OCI-LY7 (cell line): Measurements from ENCODE around the gene GMDS. TPM values are rescaled to one million over a fixed set of nuclear protein-coding genes. Genes with fewer than 3 reads are reported as not detected.

Experiments used
- BruUV-seq: library from RNA; stranded (reverse); fragments of 400-500 nt; replicated peaks from 2 replicates; lab custom pipeline; 2021; lab: Mats Ljungman, UMichigan
- CTCF ChIA-PET: fragments of 300-600 bp; sonication (Branson Sonifier 250); formaldehyde crosslinking; loops from one replicate; lab custom pipeline; 2022; ENCODE audit warnings: antibody characterized with exemption; ENCODE audit not compliant: unreplicated experiment; lab: Charles Lee
- POLR2A ChIA-PET: fragments of 300-600 bp; sonication (Branson Sonifier 250); formaldehyde crosslinking; loops from one replicate; lab custom pipeline; 2022; ENCODE audit warnings: antibody characterized with exemption; lab: Charles Lee
- DNase-seq: peaks from one replicate; pipeline ENCODE4 v3.0.0-alpha.2; 2015; ENCODE audit warnings: low spot score
- H2AFZ ChIP-seq: fragments of 200-600 bp; sonication (generic), shearing (Covaris generic); 2 replicates; pipeline ENCODE4 v1.6.1; 2014; ENCODE audit warnings: mild to moderate bottlenecking, antibody characterized with exemption, low read length, moderate library complexity
- H3K27ac ChIP-seq: fragments of 200-600 bp; sonication (generic); 2 replicates; pipeline ENCODE4 v1.5.1; 2014; ENCODE audit warnings: mixed run types, low read depth, mild to moderate bottlenecking, moderate library complexity, low read length, inconsistent platforms; ENCODE audit not compliant: poor library complexity, severe bottlenecking
- H3K36me3 ChIP-seq: fragments of 200-600 bp; sonication (generic); 2 replicates; pipeline ENCODE4 v1.6.1; 2014; ENCODE audit warnings: mild to moderate bottlenecking, antibody characterized with exemption, low read length, moderate library complexity, mixed read lengths; ENCODE audit not compliant: insufficient read depth
- H3K4me1 ChIP-seq: fragments of 200-600 bp; sonication (generic); 2 replicates; pipeline ENCODE4 v1.5.1; 2014; ENCODE audit warnings: mild to moderate bottlenecking, low read length; ENCODE audit not compliant: insufficient read depth, poor library complexity, severe bottlenecking
- H3K4me2 ChIP-seq: fragments of 200-600 bp; sonication (generic); 2 replicates; pipeline ENCODE4 v1.6.1; 2014; ENCODE audit warnings: mild to moderate bottlenecking, low read length
- H3K4me3 ChIP-seq: fragments of 200-600 bp; sonication (generic); 2 replicates; pipeline ENCODE4 v1.5.1; 2014; ENCODE audit warnings: mild to moderate bottlenecking, low read depth, low read length; ENCODE audit not compliant: poor library complexity, severe bottlenecking
- H3K79me2 ChIP-seq: fragments of 200-600 bp; sonication (generic); 2 replicates; pipeline ENCODE4 v1.6.1; 2016; ENCODE audit warnings: low read depth, mild to moderate bottlenecking, low read length, moderate library complexity, mixed read lengths; ENCODE audit not compliant: insufficient read depth
- H3K9me2 ChIP-seq: fragments of 200-600 bp; sonication (generic); 2 replicates; pipeline ENCODE4 v1.6.1; 2016; ENCODE audit warnings: mild to moderate bottlenecking, low read length, mixed read lengths; ENCODE audit not compliant: insufficient read depth
- H3K9me3 ChIP-seq: fragments of 200-600 bp; sonication (generic); 2 replicates; pipeline ENCODE4 v1.6.1; 2014; ENCODE audit warnings: mild to moderate bottlenecking, mixed run types, low read length, mixed read lengths
- H4K20me1 ChIP-seq: fragments of 200-600 bp; sonication (generic); 2 replicates; pipeline ENCODE4 v1.6.1; 2014; ENCODE audit warnings: mild to moderate bottlenecking, antibody characterized with exemption, low read length, moderate library complexity, mixed read lengths; ENCODE audit not compliant: insufficient read depth
- CTCF ChIP-seq: fragments of 200-600 bp; sonication (generic); conservative IDR thresholded peaks from 2 replicates; pipeline ENCODE4 v1.5.1; 2014; ENCODE audit warnings: mild to moderate bottlenecking, antibody characterized with exemption, low read length, moderate library complexity, mixed read lengths
- EZH2phosphoT487 ChIP-seq: fragments of 200-600 bp; sonication (generic); IDR thresholded peaks from 2 replicates; pipeline ENCODE4 v1.6.1; 2018; ENCODE audit warnings: low read depth, borderline replicate concordance, mild to moderate bottlenecking, mixed run types, antibody characterized with exemption, low read length, moderate library complexity, mixed read lengths
- intact Hi-C: fragments of 100-400 bp; cut with micrococcal nuclease; formaldehyde crosslinking; loops from one replicate; pipeline ENCODE4 v1.10.0; 2022; ENCODE audit not compliant: unreplicated experiment
- total RNA-seq, 2 experiments: library from RNA; depleted of rRNA in 1 of 2; stranded (reverse); fragments of >200 nt in 1 of 2; shearing (Covaris generic) in 1 of 2; gene quantifications; 2 replicates each; pipeline ENCODE4 v1.2.3, GENCODE V29; 2014 to 2022

The GMDS gene
- total RNA-seq, 2 experiments from 2014 or later: 9.9 to 26.8 TPM

DNA sequence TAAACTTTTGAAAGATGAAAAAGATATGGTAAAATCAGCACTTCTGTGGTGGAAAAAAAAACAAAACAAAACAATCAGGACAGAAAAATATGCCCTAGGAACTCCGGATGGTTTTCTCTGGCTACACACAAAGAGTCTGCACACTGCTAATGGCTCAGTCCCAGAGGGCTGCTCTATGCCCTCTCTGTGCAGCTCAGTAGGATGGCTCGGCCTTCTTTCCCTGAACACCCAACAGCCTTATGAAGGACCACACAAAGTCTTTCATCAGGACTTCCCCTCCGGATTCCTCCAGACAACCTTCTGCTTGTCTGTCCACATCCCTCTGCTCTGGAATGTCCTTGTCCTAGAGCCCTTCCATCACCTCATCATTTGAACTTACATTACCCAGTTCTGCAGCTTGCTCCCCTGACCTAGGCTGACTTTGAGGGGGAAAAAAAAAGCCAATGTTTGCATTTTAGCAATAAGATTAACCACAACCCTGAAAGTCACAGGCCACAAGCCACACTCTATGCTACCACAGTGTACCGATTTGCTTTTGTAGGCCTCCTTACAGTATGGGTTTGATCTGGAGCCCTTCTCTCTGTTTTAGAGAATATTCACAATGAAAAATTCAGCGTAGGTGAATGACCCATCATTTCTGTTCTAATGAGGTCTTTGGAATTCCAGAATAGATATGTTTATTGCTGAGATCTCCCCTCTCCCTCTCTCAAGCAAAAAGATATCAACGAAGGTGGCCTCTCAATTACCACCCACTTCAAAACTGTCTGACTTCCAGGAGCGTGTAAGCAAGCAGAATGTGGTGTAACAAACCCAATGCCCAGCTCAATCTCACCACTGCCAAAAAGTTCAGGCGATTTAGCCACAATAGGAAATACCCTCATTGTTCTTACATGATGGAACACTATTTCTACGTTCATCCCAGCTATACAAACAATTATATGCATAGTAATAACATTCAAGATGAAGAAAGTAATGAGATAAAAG, 164.0 kb downstream of the GMDS start:
- no peaks in the 10 kb centered on the region for H4K20me1 ChIP-seq
- no peak for DNase-seq
- no peaks in the 10 kb centered on the region for H3K4me1 ChIP-seq
- POLR2A ChIA-PET: interaction anchor here (0.6 kb wide), 1 partner anchor 408 kb away, joined by 3 read pairs; no protein-coding TSS in a partner anchor
- no peak overlapping the region for H3K4me2 ChIP-seq
- no peaks in the 10 kb centered on the region for H3K36me3 ChIP-seq
- H3K9me2 ChIP-seq: no peaks in the 10 kb centered on the region
- H3K9me3 ChIP-seq: no peaks in the 10 kb centered on the region
- H3K27ac ChIP-seq: no peak overlapping the region
- H3K79me2 ChIP-seq: no peaks in the 10 kb centered on the region
- CTCF ChIA-PET: no interaction called here
- no peak overlapping the region for H3K4me3 ChIP-seq
- TF ChIP-seq EZH2phosphoT487 (no peak), CTCF (no peak)
- no TSS peak for BruUV-seq
- intact Hi-C loops: no loop called here
- H2AFZ ChIP-seq: no peak overlapping the region

GRCh38 chr6:2078888-2079287, 166.5 kb downstream of the GMDS start:
- POLR2A ChIA-PET: interaction anchor here (0.6 kb wide), 1 partner anchor 271 kb away, joined by 3 read pairs; no protein-coding TSS in a partner anchor
- Histone ChIP-seq H3K9me2 (no peaks in the 10 kb centered on the region), H3K4me3 (no peak overlapping the region), H3K9me3 (no peaks in the 10 kb centered on the region), H3K36me3 (no peaks in the 10 kb centered on the region), H3K27ac (no peak overlapping the region), H3K4me2 (no peak overlapping the region), H4K20me1 (no peaks in the 10 kb centered on the region), H2AFZ (no peak overlapping the region), H3K79me2 (no peaks in the 10 kb centered on the region), H3K4me1 (no peaks in the 10 kb centered on the region)
- BruUV-seq: no TSS peak
- TF ChIP-seq CTCF (no peak), EZH2phosphoT487 (no peak)
- CTCF ChIA-PET: no interaction called here
- intact Hi-C loops: no loop called here
- no peak for DNase-seq

DNA sequence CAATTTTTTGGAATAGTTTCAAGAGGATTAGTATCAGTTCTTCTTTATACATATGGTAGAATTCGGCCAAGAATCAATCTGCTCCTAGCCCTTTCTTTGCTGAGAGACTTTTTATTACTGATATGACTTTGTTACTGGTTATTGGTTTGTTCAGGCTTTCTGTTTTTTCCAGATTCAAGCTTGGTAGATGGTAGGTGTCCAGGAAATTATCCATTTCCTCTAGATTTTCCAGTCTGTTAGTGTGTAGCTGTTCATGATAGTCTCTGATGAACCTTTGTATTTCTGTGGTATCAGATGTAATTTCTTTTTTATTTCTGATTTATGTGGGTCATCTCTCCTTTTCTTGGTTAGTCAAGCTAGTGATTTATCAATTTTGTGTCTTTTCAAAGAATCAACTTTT, 167.6 kb downstream of the GMDS start:
- Histone ChIP-seq H2AFZ (no peak overlapping the region), H3K4me1 (no peaks in the 10 kb centered on the region), H3K9me2 (no peaks in the 10 kb centered on the region), H3K27ac (no peak overlapping the region), H3K9me3 (no peaks in the 10 kb centered on the region), H3K4me3 (no peak overlapping the region), H4K20me1 (no peaks in the 10 kb centered on the region), H3K36me3 (no peaks in the 10 kb centered on the region), H3K79me2 (no peaks in the 10 kb centered on the region), H3K4me2 (no peak overlapping the region)
- ChIA-PET POLR2A (no interaction called here), CTCF (no interaction called here)
- no TSS peak for BruUV-seq
- no peak for TF ChIP-seq EZH2phosphoT487
- no peak for TF ChIP-seq CTCF
- intact Hi-C loops: no loop called here
- no peak for DNase-seq
